ENCODE results near the gene CYP3A4. TPM values are rescaled to one million over a fixed set of nuclear protein-coding genes. Genes with fewer than 3 reads are reported as not detected.

CYP3A4 gene
- total RNA-seq, result under 1 TPM in 2 of 3 donors, not detected in 1; 0.11 to 0.23 TPM

- Mint-ChIP-seq H3K4me1 (ENCODE audit: low read depth) (peaks cover 9% of the 10 kb centered on the region), H3K36me3 (ENCODE audit: insufficient read depth) (no peaks in the 10 kb centered on the region), H3K4me3 (no peak within 1 kb of the TSS), H3K9me3 (no peaks in the 10 kb centered on the region), H3K27me3 (ENCODE audit: low read depth) (peaks cover 12% of the 10 kb centered on the region)
- no peak for ATAC-seq
- DNase-seq, result no peak
Measured at GRCh38 chr7:99784007-99784406, at the start of gene CYP3A4. Gene CYP3A4 (minus strand): TSS chr7:99784184. CDS start chr7:99784081, 103 bp downstream.

GRCh38 chr7:99833289-99833877 lies 49.4 kb upstream of the CYP3A4 start:
- Mint-ChIP-seq H3K36me3 (ENCODE audit: insufficient read depth) (no peaks in the 10 kb centered on the region), H3K4me1 (ENCODE audit: low read depth) (peaks cover 3% of the 10 kb centered on the region), H3K4me3 (no peak overlapping the region), H3K27me3 (ENCODE audit: low read depth) (peaks cover 11% of the 10 kb centered on the region), H3K9me3 (no peaks in the 10 kb centered on the region)
- ATAC-seq (no peak), DNase-seq (no peak)

DNA sequence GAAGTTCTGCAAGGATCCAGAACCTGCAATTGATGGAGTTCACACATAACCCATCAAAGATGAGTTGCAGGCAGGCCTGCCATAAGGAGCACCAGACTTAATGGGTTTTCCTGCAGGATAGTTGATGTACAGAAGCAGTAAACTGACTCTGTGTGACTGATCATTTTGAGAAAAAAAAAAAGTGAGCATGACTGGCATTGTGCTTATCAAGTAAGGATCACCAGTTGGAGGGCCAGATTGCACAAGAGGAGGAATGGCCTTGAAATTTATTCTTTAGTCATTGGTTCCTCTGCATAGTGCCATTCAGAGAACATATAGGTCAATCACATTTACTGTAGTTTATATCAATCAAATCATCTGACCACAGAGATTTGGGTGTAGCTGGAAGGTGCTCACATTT lies 47.6 kb upstream of the CYP3A4 start:
- Mint-ChIP-seq H3K27me3 (ENCODE audit: low read depth) (peaks cover 15% of the 10 kb centered on the region), H3K4me3 (no peak overlapping the region), H3K9me3 (no peaks in the 10 kb centered on the region)

GRCh38 chr7:99829524-99830160 lies 45.7 kb upstream of the CYP3A4 start:
- ATAC-seq, result no peak
- DNase-seq, result no peak
- Mint-ChIP-seq H3K36me3 (ENCODE audit: insufficient read depth) (no peaks in the 10 kb centered on the region), H3K9me3 (no peaks in the 10 kb centered on the region), H3K4me3 (no peak overlapping the region), H3K27me3 (ENCODE audit: low read depth) (peaks cover 15% of the 10 kb centered on the region), H3K4me1 (ENCODE audit: low read depth) (no peaks in the 10 kb centered on the region)

More for the DNA sequence above, 47.6 kb upstream of the CYP3A4 start:
- Mint-ChIP-seq H3K4me1 (ENCODE audit: low read depth) (no peaks in the 10 kb centered on the region), H3K36me3 (ENCODE audit: insufficient read depth) (no peaks in the 10 kb centered on the region)
- DNase-seq (no peak), ATAC-seq (no peak)

GRCh38 chr7:99828811-99829210 lies 44.8 kb upstream of the CYP3A4 start:
- ATAC-seq (no peak), DNase-seq (no peak)
- no peaks in the 10 kb centered on the region for H3K36me3 Mint-ChIP-seq (ENCODE audit: insufficient read depth)
- no peaks in the 10 kb centered on the region for H3K4me1 Mint-ChIP-seq (ENCODE audit: low read depth)
- no peak overlapping the region for H3K4me3 Mint-ChIP-seq
- peaks cover 15% of the 10 kb centered on the region for H3K27me3 Mint-ChIP-seq (ENCODE audit: low read depth)
- no peaks in the 10 kb centered on the region for H3K9me3 Mint-ChIP-seq

- H3K27me3 Mint-ChIP-seq (ENCODE audit: low read depth), result peaks cover 8% of the 10 kb centered on the region
- H3K4me1 Mint-ChIP-seq (ENCODE audit: low read depth), result no peaks in the 10 kb centered on the region
- ATAC-seq (no peak), DNase-seq (no peak)
- H3K4me3 Mint-ChIP-seq, result no peak overlapping the region
- H3K9me3 Mint-ChIP-seq, result no peaks in the 10 kb centered on the region
- H3K36me3 Mint-ChIP-seq (ENCODE audit: insufficient read depth), result no peaks in the 10 kb centered on the region
Measured at GRCh38 chr7:99827040-99827778, 43.2 kb upstream of the CYP3A4 start.

- H3K4me3 Mint-ChIP-seq, result no peak overlapping the region
- no peaks in the 10 kb centered on the region for H3K9me3 Mint-ChIP-seq
- no peaks in the 10 kb centered on the region for H3K36me3 Mint-ChIP-seq (ENCODE audit: insufficient read depth)
- ATAC-seq (no peak), DNase-seq (no peak)
- H3K27me3 Mint-ChIP-seq (ENCODE audit: low read depth), result peaks cover 10% of the 10 kb centered on the region
- H3K4me1 Mint-ChIP-seq (ENCODE audit: low read depth), result no peaks in the 10 kb centered on the region
Measured at GRCh38 chr7:99825873-99826272, 41.9 kb upstream of the CYP3A4 start.

GRCh38 chr7:99825452-99825851 lies 41.5 kb upstream of the CYP3A4 start:
- H3K36me3 Mint-ChIP-seq (ENCODE audit: insufficient read depth), result no peaks in the 10 kb centered on the region
- DNase-seq, result no peak
- ATAC-seq, result no peak
- no peaks in the 10 kb centered on the region for H3K9me3 Mint-ChIP-seq
- H3K27me3 Mint-ChIP-seq (ENCODE audit: low read depth), result peaks cover 10% of the 10 kb centered on the region
- no peak overlapping the region for H3K4me3 Mint-ChIP-seq
- H3K4me1 Mint-ChIP-seq (ENCODE audit: low read depth), result no peaks in the 10 kb centered on the region

GRCh38 chr7:99824091-99824490 lies 40.1 kb upstream of the CYP3A4 start:
- no peak overlapping the region for H3K4me3 Mint-ChIP-seq
- no peaks in the 10 kb centered on the region for H3K9me3 Mint-ChIP-seq
- DNase-seq, result no peak
- ATAC-seq, result no peak
- no peaks in the 10 kb centered on the region for H3K36me3 Mint-ChIP-seq (ENCODE audit: insufficient read depth)
- H3K27me3 Mint-ChIP-seq (ENCODE audit: low read depth), result peaks cover 11% of the 10 kb centered on the region
- H3K4me1 Mint-ChIP-seq (ENCODE audit: low read depth), result no peaks in the 10 kb centered on the region

DNA sequence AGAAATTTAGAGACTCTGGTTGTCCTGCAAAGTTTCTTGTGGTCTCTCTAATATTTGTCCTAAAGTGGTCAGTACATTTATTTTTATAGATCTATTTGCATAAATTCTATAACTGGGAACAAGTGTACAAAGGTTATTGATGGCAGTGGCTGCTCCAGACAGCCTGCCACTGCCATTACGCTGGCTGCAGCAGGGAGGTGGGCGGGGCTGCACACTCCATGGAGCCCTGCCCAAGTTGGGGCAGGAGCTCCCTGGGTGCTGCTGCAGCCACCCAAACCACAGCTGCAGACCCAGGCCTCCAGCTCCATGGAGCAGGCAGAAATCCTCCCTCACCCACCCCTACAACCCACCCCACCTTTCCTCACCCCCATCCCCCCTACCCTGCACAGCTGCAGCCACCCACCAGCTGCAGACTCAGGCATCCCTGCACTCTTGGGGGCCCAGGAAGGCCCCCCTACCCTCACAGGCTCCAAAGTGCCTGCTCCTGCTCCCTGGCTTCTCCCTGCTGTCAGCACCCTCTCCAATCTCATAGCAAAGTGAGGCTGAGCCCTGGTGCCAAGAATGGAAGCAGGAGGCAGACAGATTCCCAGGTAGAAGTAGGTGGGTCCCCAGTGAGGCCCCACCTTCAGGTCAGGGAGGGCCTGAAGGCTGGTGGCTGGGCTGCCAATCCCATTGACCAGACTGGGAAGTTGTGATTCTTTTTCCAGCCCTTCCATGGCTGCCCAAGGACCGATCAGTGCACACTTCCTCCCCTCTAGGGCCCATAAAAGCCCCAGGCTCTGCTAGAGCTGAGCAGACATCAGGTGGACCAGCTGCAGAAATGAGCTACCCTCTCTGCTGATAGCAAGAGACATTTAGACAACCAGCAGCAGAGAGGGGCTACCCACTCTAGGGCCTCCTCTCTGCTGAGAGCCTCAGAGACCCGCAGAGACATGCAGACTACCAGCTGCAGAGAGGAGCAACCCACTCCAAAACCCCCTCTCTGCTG lies 39.0 kb upstream of the CYP3A4 start:
- Mint-ChIP-seq H3K27me3 (ENCODE audit: low read depth) (peaks cover 9% of the 10 kb centered on the region), H3K4me3 (no peak overlapping the region), H3K36me3 (ENCODE audit: insufficient read depth) (no peaks in the 10 kb centered on the region), H3K4me1 (ENCODE audit: low read depth) (no peaks in the 10 kb centered on the region), H3K9me3 (no peaks in the 10 kb centered on the region)
- ATAC-seq (no peak), DNase-seq (no peak)

DNA sequence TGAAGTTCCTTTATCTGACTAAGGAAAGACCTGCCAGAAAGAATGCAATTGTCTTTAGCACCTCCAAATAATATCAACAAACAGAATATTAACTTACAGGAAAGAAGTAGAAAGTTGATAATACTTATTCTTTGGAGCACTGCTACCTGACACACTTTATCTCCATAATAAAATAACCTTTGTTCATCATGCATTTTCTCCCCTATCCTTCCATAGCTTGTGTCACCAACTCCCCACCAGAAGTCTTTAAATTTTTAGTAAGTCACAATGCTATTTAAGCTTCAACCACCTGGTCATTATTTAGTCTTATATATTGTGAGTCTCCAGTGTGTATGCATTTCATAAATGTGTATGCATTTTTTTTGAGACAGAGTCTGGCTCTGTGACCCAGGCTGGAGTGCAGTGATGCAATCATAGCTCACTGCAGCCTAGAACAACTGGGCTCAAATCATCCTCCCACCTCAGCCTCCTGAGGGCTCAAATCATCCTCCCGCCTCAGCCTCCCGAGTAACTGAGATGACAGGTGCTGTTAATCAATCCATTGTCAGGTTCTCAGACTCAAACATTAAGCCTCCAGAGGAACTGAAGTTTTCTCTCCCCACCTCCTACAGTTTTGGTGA lies 36.5 kb upstream of the CYP3A4 start:
- H3K4me3 Mint-ChIP-seq, result no peak overlapping the region
- ATAC-seq, result no peak
- H3K36me3 Mint-ChIP-seq (ENCODE audit: insufficient read depth), result no peaks in the 10 kb centered on the region
- DNase-seq, result no peak
- H3K9me3 Mint-ChIP-seq, result no peaks in the 10 kb centered on the region
- no peaks in the 10 kb centered on the region for H3K4me1 Mint-ChIP-seq (ENCODE audit: low read depth)
- peaks cover 7% of the 10 kb centered on the region for H3K27me3 Mint-ChIP-seq (ENCODE audit: low read depth)

DNA sequence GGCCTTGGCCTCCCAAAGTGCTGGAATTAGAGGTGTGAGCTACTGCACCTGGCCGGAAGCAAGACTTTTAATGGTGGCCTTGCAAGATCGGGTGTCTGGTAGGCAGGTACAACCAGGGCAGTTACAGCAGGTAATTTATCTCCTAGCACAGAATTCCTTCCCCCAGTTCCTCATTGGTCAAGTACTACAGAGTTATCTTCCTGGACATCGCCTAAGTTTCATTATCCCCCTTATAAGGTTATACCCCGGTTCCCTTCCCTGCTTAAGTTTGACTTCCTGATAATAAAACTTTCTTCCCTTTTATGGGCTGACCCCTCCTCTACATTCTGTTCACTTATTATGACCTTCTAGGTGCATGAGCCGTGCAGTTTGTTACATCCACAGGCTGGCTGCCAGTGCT lies 24.8 kb upstream of the CYP3A4 start:
- DNase-seq, result no peak
- Mint-ChIP-seq H3K4me3 (no peak overlapping the region), H3K4me1 (ENCODE audit: low read depth) (no peaks in the 10 kb centered on the region), H3K27me3 (ENCODE audit: low read depth) (peaks cover 39% of the 10 kb centered on the region), H3K36me3 (ENCODE audit: insufficient read depth) (no peaks in the 10 kb centered on the region), H3K9me3 (no peaks in the 10 kb centered on the region)
- no peak for ATAC-seq

DNA sequence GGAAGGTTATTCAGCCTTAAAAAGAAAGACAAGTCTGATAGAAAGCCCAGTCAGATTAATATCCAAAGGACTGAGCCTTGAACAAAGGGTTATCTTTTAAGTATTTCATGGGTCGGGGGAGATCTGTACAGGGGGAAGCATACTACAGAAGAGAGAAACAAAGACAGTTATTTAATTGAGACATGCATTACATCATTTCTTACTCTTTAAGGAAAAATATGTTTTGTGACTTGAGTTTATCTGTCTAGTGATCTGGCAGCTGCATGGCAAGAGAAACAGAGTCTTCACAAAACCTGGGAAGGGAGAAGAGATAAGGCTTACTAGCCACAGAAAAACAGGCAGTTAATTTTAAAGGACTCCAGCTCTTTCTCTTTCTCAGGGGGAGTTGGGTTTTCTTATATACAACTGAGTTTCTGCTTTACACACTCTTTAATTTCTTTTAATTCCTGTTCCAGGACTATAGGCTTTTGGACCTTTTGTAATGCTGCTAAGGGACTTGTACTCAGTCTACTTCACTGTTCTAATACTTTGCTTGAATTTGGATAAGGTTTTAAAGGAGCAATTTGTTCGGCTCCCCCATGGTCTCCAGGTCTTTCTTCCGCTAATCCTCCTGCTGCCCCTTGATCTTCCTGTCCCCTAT lies 23.0 kb upstream of the CYP3A4 start:
- no peak for DNase-seq
- H3K36me3 Mint-ChIP-seq (ENCODE audit: insufficient read depth), result no peaks in the 10 kb centered on the region
- no peaks in the 10 kb centered on the region for H3K4me1 Mint-ChIP-seq (ENCODE audit: low read depth)
- H3K27me3 Mint-ChIP-seq (ENCODE audit: low read depth), result peaks cover 51% of the 10 kb centered on the region
- no peak overlapping the region for H3K4me3 Mint-ChIP-seq
- H3K9me3 Mint-ChIP-seq, result no peaks in the 10 kb centered on the region
- ATAC-seq, result no peak

All from activated T-cell treated with anti-CD3 and anti-CD28 coated beads, Interleukin-2, amount 50 U/mL, for 4 hours (primary cell).